Left lung (tissue), 10 donors: Measurements from ENCODE around the gene CA10. TPM values are rescaled to one million over a fixed set of nuclear protein-coding genes. Genes with fewer than 3 reads are reported as not detected.

Experiments
- ATAC-seq: fragments of 200-7000 bp; cut with Tn5 transposase; one replicate; pipeline ENCODE4 v1.9.1; 2020; ENCODE audit warnings: moderate library complexity
- DNase-seq, 4 donors: peaks; one replicate each; pipeline ENCODE4 v3.0.0-alpha.2; 2013 to 2020
- H3K27ac ChIP-seq, 2 donors: fragments of 200-600 bp; sonication (generic) in 1 of 2; one replicate each; pipeline versions ENCODE4 v1.5.0 to v1.8.0; 2020 to 2021
- H3K27me3 ChIP-seq, 2 donors: fragments of 200-600 bp; sonication (generic) in 1 of 2; one replicate each; pipeline versions ENCODE4 v1.5.0 to v1.8.0; 2020 to 2021
- H3K36me3 ChIP-seq, 2 donors: fragments of 200-600 bp; sonication (generic) in 1 of 2; one replicate each; pipeline versions ENCODE4 v1.5.0 to v1.8.0; 2020 to 2021
- H3K4me1 ChIP-seq, 2 donors: fragments of 200-600 bp; one replicate each; pipeline ENCODE4 v1.8.0; 2021
- H3K4me3 ChIP-seq, 2 donors: fragments of 200-600 bp; sonication (generic) in 1 of 2; one replicate each; pipeline versions ENCODE4 v1.5.0 to v1.8.0; 2020 to 2021; ENCODE audit warnings: mild to moderate bottlenecking in 1 of 2
- H3K9me3 ChIP-seq, 2 donors: fragments of 200-600 bp; sonication (generic) in 1 of 2; one replicate each; pipeline versions ENCODE4 v1.5.0 to v1.8.0; 2020 to 2021
- intact Hi-C, 2 donors: fragments of 100-400 bp; cut with DNase I; formaldehyde crosslinking; loops; one replicate each; pipeline versions ENCODE4 v1.11.2 to v1.14.2; 2022
- polyA plus RNA-seq, 6 donors: library from polyadenylated mRNA; unstranded; fragments of 120-200 nt; gene quantifications; one replicate each; pipeline ENCODE4 v1.2.1, GENCODE V29; 2013; ENCODE audit not compliant: insufficient read length in 6 of 6
- total RNA-seq, 2 donors: library from RNA; stranded (reverse); fragmentation: NEBNext Ultra II Directional; extraction: Animal tissue kit (Norgen Biotek cat#: 25700); gene quantifications; one replicate each; pipeline ENCODE4 v1.2.1, GENCODE V29; 2021
- TF ChIP-seq, protein P1 (sequence below), 2 donors: fragments of 200-600 bp; sonication (generic) in 1 of 2; IDR thresholded peaks; one replicate each; pipeline versions ENCODE4 v1.5.0 to v1.8.0; 2021; ENCODE audit warnings: antibody characterized with exemption in 2 of 2
- donor health status: DM: no; HTN: yes; CAD: no.
- donor health status: DM: no; HTN: no; CAD: no.

The CA10 gene
- total and polyA plus RNA-seq, 8 donors: 0.06 to 0.31 TPM; not detected in 6

DNA sequence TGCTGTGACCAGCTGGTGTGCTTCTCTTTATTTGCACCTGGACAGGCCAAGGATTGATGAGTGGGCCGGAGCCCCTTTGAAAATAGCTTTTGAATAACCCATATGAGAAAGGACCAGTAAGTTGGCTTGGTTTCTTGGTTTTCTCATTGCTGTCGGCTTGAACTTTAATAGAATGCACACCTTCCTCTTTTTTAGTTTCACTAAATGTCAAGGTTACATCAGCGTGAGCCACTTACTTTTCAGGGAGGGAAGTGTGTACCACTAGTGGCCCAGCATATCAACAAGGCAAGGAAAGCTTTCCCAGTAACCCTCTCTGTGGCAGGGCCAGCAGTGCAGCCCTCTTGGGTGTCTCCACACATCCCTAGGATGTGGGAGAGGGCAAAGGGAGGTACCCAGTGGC, 433.3 kb downstream of the CA10 start:
- Histone ChIP-seq H3K27ac (no peak overlapping the region), H3K27me3 (no peaks in the 10 kb centered on the region), H3K4me1 (no peaks in the 10 kb centered on the region), H3K4me3 (no peak overlapping the region), H3K36me3 (no peaks in the 10 kb centered on the region), H3K9me3 (no peaks in the 10 kb centered on the region)
- TF ChIP-seq, protein P1, sequence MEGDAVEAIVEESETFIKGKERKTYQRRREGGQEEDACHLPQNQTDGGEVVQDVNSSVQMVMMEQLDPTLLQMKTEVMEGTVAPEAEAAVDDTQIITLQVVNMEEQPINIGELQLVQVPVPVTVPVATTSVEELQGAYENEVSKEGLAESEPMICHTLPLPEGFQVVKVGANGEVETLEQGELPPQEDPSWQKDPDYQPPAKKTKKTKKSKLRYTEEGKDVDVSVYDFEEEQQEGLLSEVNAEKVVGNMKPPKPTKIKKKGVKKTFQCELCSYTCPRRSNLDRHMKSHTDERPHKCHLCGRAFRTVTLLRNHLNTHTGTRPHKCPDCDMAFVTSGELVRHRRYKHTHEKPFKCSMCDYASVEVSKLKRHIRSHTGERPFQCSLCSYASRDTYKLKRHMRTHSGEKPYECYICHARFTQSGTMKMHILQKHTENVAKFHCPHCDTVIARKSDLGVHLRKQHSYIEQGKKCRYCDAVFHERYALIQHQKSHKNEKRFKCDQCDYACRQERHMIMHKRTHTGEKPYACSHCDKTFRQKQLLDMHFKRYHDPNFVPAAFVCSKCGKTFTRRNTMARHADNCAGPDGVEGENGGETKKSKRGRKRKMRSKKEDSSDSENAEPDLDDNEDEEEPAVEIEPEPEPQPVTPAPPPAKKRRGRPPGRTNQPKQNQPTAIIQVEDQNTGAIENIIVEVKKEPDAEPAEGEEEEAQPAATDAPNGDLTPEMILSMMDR (IDR thresholded peaks at IDR 0.05): no peak
- intact Hi-C loops: no loop called here
- ATAC-seq (no peak), DNase-seq (no peak)

DNA sequence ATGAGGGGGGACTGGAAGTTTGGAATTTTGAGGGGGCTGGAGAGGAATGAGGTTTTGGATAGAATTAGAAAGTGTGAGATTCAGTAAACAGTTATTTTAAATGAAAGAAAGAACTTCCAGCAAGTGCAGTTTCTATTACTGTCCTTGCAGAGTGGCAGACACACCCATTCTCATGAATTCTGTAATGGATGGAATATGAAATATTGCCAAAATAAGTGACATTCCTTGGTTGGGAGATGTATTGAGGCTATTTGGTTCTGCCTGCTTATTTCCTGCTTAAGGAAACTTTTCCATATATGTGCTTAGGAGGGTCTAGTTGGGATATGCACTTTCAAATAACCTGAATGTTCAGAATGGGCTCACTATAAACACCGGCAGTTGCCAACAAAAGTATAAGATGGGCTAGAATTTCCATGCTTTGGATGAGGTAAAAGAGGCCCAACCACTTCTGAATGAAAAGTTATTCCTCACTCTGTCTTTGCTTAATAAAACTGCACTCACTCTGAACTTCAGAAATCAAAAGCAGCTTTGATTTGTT, 434.4 kb downstream of the CA10 start:
- TF ChIP-seq, protein P1 (IDR thresholded peaks at IDR 0.05): no peak
- Histone ChIP-seq H3K4me3 (no peak overlapping the region), H3K27ac (no peak overlapping the region), H3K36me3 (no peaks in the 10 kb centered on the region), H3K27me3 (no peaks in the 10 kb centered on the region), H3K9me3 (no peaks in the 10 kb centered on the region), H3K4me1 (no peaks in the 10 kb centered on the region)
- intact Hi-C loops: no loop called here
- ATAC-seq (no peak), DNase-seq (no peak)

DNA sequence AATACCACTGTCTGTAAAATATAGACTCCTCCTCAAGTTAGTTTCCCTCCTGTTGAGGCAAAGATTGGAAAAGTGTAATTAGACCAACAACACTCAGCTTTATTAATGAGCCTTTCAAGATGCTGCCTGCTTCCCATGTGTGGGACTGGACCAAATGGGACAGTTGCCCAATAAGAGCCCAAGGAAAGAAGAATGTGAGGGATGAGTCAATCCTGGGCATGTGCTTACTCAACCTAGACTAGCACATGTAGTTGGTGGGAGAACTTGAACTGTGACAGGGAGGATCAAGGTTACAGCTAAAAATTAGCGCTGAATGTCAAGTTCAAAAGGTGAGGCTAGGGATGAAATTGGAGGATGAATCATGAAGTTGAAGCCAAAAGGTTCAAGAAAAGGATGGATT, 435.5 kb downstream of the CA10 start:
- H3K27me3 ChIP-seq: no peaks in the 10 kb centered on the region
- H3K4me1 ChIP-seq: no peaks in the 10 kb centered on the region
- H3K27ac ChIP-seq: no peak overlapping the region
- H3K36me3 ChIP-seq: no peaks in the 10 kb centered on the region
- no peak for ATAC-seq
- H3K4me3 ChIP-seq: no peak overlapping the region
- DNase-seq: no peak
- intact Hi-C loops: no loop called here
- H3K9me3 ChIP-seq: no peaks in the 10 kb centered on the region
- TF ChIP-seq, protein P1 (IDR thresholded peaks at IDR 0.05): no peak

DNA sequence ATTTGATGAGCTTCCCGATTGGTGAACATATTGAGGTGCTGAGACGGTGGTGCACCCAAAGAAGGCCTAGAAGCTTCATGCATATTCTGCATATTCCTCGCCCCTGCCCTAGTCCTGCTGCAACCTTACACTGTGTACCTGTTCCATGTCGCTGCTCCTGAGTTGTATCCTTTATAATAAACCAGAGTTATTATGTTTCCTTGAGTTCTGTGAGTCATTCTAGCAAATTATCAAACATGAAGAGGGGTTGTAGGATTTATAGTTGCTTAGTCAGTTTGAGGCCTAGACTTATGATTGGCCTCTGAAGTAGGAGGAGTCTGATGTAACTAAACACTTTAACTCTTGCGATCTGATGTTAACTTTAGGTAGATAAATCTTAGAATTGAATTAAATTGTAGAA, 436.8 kb downstream of the CA10 start:
- intact Hi-C loops: no loop called here
- ATAC-seq (no peak), DNase-seq (no peak)
- no peak overlapping the region for H3K4me3 ChIP-seq
- H3K4me1 ChIP-seq: no peaks in the 10 kb centered on the region
- no peaks in the 10 kb centered on the region for H3K27me3 ChIP-seq
- TF ChIP-seq, protein P1 (IDR thresholded peaks at IDR 0.05): no peak
- H3K9me3 ChIP-seq: no peaks in the 10 kb centered on the region
- H3K36me3 ChIP-seq: no peaks in the 10 kb centered on the region
- no peak overlapping the region for H3K27ac ChIP-seq

DNA sequence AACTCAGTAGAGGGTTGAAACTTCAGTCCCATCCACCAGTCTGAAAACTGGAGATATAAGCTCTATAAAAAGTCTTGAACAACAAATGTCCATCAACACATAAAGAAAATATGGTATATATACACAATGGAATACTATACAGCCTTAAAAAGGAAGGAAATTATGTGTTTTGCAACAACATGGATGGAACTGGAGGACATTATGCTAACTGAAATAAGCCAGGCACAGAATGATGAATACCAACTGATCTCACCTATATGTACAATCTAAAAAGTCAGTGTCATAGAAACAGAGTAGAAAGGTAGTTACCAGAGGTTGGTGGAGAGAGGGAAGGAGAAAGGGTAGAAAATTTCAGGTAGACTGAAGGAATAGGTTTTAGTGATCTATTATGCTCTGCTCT, 438.1 kb downstream of the CA10 start:
- DNase-seq (no peak), ATAC-seq (no peak)
- TF ChIP-seq, protein P1 (IDR thresholded peaks at IDR 0.05): no peak
- no peaks in the 10 kb centered on the region for H3K27me3 ChIP-seq
- no peaks in the 10 kb centered on the region for H3K9me3 ChIP-seq
- no peaks in the 10 kb centered on the region for H3K4me1 ChIP-seq
- H3K36me3 ChIP-seq: no peaks in the 10 kb centered on the region
- H3K27ac ChIP-seq: no peak overlapping the region
- H3K4me3 ChIP-seq: no peak overlapping the region
- intact Hi-C loops: no loop called here
